ENCODE measurements around the gene PDIA5. TPM values are rescaled to one million over a fixed set of nuclear protein-coding genes. Genes with fewer than 3 reads are reported as not detected.
"Not testable (repeated sequence)": the region's sequence is repeated elsewhere in the genome, so short reads cannot be mapped to it uniquely, and the experiment has no call there.

PDIA5 gene
- total RNA-seq, 1 experiment from 2014 or later = 31.7 TPM

DNA sequence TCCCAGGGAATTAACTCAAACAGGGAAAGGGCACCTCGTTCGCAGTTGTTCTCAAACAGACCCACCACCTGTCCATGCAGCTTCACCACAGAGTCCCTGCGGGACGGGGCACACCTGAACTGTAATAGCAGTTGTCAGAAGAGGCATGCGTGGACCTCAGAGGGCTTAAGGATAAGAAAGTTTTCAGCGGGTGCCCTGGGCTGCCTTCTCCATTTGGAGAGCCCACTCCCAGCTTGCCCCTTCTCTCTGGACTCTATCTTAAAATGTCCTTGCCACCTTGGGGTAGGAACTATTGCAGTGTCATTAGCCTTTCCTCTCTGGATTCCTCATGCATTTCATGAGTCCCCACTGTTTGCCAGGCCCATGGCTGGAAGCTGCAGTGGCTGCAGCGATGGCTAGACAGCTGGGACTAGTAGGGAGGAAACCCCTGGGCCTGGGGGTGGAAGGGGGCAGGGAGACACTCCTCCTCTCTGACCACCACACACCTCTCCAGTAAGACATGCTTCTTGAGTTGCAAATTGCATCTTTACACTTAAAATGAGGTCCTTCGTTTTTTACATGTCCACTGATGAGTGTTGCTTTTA lies 33.5 kb downstream of the PDIA5 start:
- Histone ChIP-seq H3K36me3 (replicated peaks; ENCODE audit: control insufficient read depth, insufficient read depth, low read length) (peaks cover 11% of the 10 kb centered on the region), H3K4me3 (ENCODE audit: insufficient read depth, low read depth, low read length) (no peak overlapping the region), H3K27me3 (ENCODE audit: control insufficient read depth, insufficient read depth, low read length) (no peaks in the 10 kb centered on the region)
- DNase-seq = no peak

- peaks cover 11% of the 10 kb centered on the region for H3K36me3 ChIP-seq (replicated peaks; ENCODE audit: control insufficient read depth, insufficient read depth, low read length)
- no peaks in the 10 kb centered on the region for H3K27me3 ChIP-seq (ENCODE audit: control insufficient read depth, insufficient read depth, low read length)
- no peak for DNase-seq
- no peak overlapping the region for H3K4me3 ChIP-seq (ENCODE audit: insufficient read depth, low read depth, low read length)
Measured at GRCh38 chr3:123102249-123102648, 35.4 kb downstream of the PDIA5 start.

- DNase-seq = no peak
- H3K36me3 ChIP-seq (replicated peaks; ENCODE audit: control insufficient read depth, insufficient read depth, low read length) = peaks cover 14% of the 10 kb centered on the region
- no peak overlapping the region for H3K4me3 ChIP-seq (ENCODE audit: insufficient read depth, low read depth, low read length)
- no peaks in the 10 kb centered on the region for H3K27me3 ChIP-seq (ENCODE audit: control insufficient read depth, insufficient read depth, low read length)
Measured at GRCh38 chr3:123102826-123103225, 36.0 kb downstream of the PDIA5 start.

GRCh38 chr3:123104550-123104949 lies 37.7 kb downstream of the PDIA5 start:
- DNase-seq = no peak
- Histone ChIP-seq H3K27me3 (ENCODE audit: control insufficient read depth, insufficient read depth, low read length) (no peaks in the 10 kb centered on the region), H3K4me3 (ENCODE audit: insufficient read depth, low read depth, low read length) (no peak overlapping the region), H3K36me3 (replicated peaks; ENCODE audit: control insufficient read depth, insufficient read depth, low read length) (peaks cover 14% of the 10 kb centered on the region)

DNA sequence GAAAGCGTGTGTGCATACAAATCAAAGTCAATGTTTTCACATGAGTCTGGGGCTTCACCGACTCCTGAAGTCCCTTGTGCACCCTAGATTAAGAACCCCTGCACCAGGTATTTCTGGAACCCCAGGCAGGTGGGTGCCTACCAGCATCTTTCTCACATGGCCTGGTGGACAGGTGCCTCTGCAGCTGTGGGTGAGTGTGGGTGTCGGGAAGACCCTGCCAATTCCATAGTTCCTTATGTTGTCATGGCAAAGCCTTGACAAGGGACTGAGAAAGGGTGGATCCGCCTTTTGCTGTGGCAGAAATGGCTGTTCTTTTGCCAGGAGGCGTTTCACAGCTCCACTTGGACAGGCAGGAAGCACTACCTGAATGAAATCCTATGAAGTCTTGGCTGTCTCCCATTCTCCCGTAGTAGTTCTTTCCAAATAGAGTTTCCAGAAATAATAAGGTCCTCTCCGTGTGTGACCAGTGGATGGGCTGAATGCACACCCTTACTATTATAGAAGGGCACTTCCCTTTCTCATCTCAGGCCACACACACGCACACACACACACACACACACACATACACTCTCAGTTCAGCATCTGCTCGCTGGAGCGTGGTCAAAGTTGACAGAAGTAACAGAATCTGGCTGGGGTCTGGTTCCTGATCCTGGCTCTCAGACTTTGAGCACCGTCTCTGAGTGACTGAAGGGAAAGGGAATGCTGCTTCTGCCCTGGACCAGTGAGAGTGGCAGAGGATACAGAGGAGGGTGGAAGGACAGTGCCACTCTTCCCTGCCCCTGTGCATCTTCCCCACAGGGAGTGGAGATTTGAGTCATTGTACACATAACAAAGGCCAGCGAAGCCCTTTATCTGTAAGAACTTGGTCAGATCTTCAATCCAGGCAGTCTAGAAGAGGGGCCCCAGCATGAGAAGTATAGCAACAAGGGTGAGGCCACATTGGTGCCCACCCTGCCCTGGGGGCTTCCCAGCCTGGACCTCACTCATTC lies 38.7 kb downstream of the PDIA5 start:
- no peak for DNase-seq
- Histone ChIP-seq H3K4me3 (ENCODE audit: insufficient read depth, low read depth, low read length) (no peak overlapping the region), H3K27me3 (ENCODE audit: control insufficient read depth, insufficient read depth, low read length) (no peaks in the 10 kb centered on the region), H3K36me3 (replicated peaks; ENCODE audit: control insufficient read depth, insufficient read depth, low read length) (peaks cover 15% of the 10 kb centered on the region)

DNA sequence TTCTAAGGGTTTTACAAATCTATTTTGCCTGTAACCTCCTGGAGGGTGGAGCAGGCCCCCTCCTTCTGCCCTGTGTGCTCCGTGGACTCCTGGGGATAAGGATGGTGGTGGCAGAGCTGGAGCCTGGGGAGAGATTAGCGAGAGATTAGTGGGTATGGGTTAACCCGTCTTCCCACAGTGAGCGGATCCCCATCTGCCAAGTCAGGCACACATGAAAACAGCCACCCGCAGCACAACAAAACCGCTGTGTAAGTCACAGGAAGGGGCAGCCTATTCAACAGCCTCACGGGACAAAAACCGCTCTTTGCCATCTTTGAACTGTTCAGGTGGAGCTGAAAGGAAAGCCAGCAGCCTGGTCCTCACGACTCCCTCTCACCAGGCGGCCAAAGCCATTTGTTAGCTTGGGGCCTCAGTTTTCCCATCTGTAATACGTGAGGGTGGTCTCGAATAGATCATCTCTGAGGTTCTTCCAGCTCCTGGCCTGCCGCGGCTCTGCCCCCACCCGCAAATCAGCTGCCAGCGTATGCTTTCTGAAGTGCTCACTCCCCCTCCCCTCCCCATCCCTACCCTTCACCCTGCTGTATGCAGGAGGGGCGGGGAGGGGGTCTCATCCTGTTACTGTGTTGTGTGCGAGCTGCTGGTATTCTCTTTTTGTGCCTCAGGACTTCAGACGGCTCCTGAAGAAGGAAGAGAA lies 43.6 kb downstream of the PDIA5 start:
- DNase-seq = no peak
- Histone ChIP-seq H3K36me3 (replicated peaks; ENCODE audit: control insufficient read depth, insufficient read depth, low read length) (peaks cover 9% of the 10 kb centered on the region), H3K27me3 (ENCODE audit: control insufficient read depth, insufficient read depth, low read length) (no peaks in the 10 kb centered on the region), H3K4me3 (ENCODE audit: insufficient read depth, low read depth, low read length) (no peak overlapping the region)

DNA sequence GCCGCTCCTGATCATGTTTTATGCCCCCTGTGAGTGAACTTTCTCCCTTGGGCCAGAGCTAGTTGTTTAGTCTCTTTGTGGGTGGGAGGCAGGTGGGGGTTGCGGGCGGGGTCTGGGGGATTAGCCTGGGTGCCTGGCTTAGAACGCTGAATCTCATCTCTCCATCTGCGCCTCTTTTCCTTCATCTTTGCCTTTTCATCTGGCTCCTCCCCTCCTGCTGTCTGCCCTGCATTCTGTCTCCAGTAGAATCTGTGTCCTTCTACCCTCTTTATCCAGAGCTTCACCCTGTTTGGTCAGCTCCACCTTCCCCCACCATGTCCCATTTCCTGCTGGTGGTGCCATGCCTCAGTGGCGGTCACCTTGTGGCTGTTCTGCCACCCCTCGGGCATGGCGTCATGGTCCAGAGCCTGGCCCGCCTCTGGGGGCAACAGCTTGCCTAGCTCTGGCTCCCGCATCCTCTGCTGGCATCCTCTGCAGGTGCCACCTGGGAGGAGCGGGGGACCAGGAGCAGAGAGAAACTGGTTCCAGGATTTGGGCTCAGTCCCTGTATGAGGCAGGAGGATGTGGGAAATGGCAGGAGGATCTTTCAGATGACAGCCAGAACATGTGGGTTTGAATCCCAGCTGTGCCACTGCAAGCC lies 44.3 kb downstream of the PDIA5 start:
- H3K36me3 ChIP-seq (replicated peaks; ENCODE audit: control insufficient read depth, insufficient read depth, low read length) = peaks cover 13% of the 10 kb centered on the region

GRCh38 chr3:123111640-123112039 lies 44.8 kb downstream of the PDIA5 start:
- Histone ChIP-seq H3K36me3 (replicated peaks; ENCODE audit: control insufficient read depth, insufficient read depth, low read length) (peaks cover 16% of the 10 kb centered on the region), H3K27me3 (ENCODE audit: control insufficient read depth, insufficient read depth, low read length) (no peaks in the 10 kb centered on the region), H3K4me3 (ENCODE audit: insufficient read depth, low read depth, low read length) (no peak overlapping the region)
- no peak for DNase-seq

More for the DNA sequence above, 44.3 kb downstream of the PDIA5 start:
- no peaks in the 10 kb centered on the region for H3K27me3 ChIP-seq (ENCODE audit: control insufficient read depth, insufficient read depth, low read length)
- no peak for DNase-seq
- H3K4me3 ChIP-seq (ENCODE audit: insufficient read depth, low read depth, low read length) = no peak overlapping the region

GRCh38 chr3:123112232-123112631 lies 45.4 kb downstream of the PDIA5 start:
- H3K27me3 ChIP-seq (ENCODE audit: control insufficient read depth, insufficient read depth, low read length) = no peaks in the 10 kb centered on the region
- no peak for DNase-seq
- peaks cover 16% of the 10 kb centered on the region for H3K36me3 ChIP-seq (replicated peaks; ENCODE audit: control insufficient read depth, insufficient read depth, low read length)
- no peak overlapping the region for H3K4me3 ChIP-seq (ENCODE audit: insufficient read depth, low read depth, low read length)

GRCh38 chr3:123112656-123113055 lies 45.8 kb downstream of the PDIA5 start:
- not testable (repeated sequence) for DNase-seq; H3K4me3 ChIP-seq (ENCODE audit: insufficient read depth, low read depth, low read length); H3K27me3 ChIP-seq (ENCODE audit: control insufficient read depth, insufficient read depth, low read length)
- H3K36me3 ChIP-seq (replicated peaks; ENCODE audit: control insufficient read depth, insufficient read depth, low read length) = peaks cover 13% of the 10 kb centered on the region

GRCh38 chr3:123113889-123114450 lies 47.1 kb downstream of the PDIA5 start:
- no peaks in the 10 kb centered on the region for H3K27me3 ChIP-seq (ENCODE audit: control insufficient read depth, insufficient read depth, low read length)
- H3K36me3 ChIP-seq (replicated peaks; ENCODE audit: control insufficient read depth, insufficient read depth, low read length) = peaks cover 16% of the 10 kb centered on the region
- DNase-seq = no peak
- H3K4me3 ChIP-seq (ENCODE audit: insufficient read depth, low read depth, low read length) = no peak overlapping the region

GRCh38 chr3:123116116-123116515 lies 49.3 kb downstream of the PDIA5 start:
- Histone ChIP-seq H3K27me3 (ENCODE audit: control insufficient read depth, insufficient read depth, low read length) (no peaks in the 10 kb centered on the region), H3K4me3 (ENCODE audit: insufficient read depth, low read depth, low read length) (no peak overlapping the region), H3K36me3 (replicated peaks; ENCODE audit: control insufficient read depth, insufficient read depth, low read length) (peaks cover 16% of the 10 kb centered on the region)
- no peak for DNase-seq

GRCh38 chr3:123119388-123119787 lies 52.6 kb downstream of the PDIA5 start:
- no peak for DNase-seq
- no peaks in the 10 kb centered on the region for H3K27me3 ChIP-seq (ENCODE audit: control insufficient read depth, insufficient read depth, low read length)
- no peak overlapping the region for H3K4me3 ChIP-seq (ENCODE audit: insufficient read depth, low read depth, low read length)
- peaks cover 20% of the 10 kb centered on the region for H3K36me3 ChIP-seq (replicated peaks; ENCODE audit: control insufficient read depth, insufficient read depth, low read length)

DNA sequence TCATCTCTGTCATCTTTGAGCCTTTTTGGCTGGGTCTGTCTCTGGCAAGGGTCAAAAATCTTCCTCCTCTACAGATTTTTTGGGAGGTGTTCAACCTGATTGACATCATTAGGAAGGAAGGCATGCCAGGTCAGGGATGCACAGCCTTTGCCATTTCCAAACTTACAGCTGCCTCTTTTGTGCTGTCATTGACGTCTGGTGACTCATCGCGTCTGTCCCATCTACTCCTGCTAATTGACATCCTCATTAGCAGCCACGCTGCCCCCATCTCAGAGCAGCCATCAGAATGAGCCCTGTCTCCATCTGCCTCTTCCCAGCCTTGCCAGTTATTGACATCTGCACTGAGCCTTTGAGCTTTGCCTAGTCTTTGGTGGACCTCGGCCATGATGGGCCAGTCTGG lies 53.0 kb downstream of the PDIA5 start:
- no peak for DNase-seq
- Histone ChIP-seq H3K4me3 (ENCODE audit: insufficient read depth, low read depth, low read length) (no peak overlapping the region), H3K27me3 (ENCODE audit: control insufficient read depth, insufficient read depth, low read length) (no peaks in the 10 kb centered on the region), H3K36me3 (replicated peaks; ENCODE audit: control insufficient read depth, insufficient read depth, low read length) (peaks cover 23% of the 10 kb centered on the region)

All from H7 (cell line).